Measurements from ENCODE around the gene DRGX. TPM values are rescaled to one million over a fixed set of nuclear protein-coding genes. Genes with fewer than 3 reads are reported as not detected.

The DRGX gene
- total RNA-seq, 1 donor from 2014 or later = not detected

DNA sequence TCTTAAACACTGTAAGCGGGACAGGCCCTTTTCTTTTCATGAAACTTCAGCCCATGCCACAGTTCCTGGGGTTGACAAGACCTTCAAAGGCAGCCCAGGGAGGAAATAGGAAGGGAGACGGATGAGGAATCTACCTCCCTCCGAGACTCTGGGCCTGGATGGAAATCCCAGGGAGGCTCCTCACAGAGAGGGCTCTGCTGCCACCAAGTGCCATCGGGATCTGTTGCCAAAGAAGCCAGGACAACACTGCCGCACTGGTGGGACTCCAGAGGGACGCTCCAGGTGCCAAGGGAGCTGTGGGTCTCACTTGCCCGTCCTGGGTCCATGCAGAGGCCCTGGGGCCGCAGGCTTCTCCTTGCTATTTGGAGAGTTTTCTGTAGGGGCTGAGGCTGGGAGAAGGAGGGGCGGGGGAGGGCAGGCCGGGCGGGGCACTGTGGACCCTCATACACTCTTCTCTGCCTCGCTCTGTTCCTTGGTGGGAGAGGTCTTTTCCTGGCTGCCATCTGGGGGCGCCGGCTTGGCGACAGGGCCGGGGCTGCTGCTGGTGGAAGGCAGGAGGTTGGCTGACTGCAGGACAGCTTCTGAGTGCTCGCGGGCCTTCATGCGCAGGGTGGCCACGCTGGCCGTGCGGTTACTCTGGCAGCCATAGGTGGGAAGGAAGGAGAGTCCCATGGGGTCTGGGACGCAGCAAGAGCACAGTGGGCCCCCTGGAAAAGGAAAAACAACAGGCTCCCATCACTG, 30.0 kb downstream of the DRGX start:
- intact Hi-C loops (cut with DNase I) = no loop called here
- no peak for DNase-seq
- ATAC-seq (ENCODE audit: poor library complexity) = peak; percentile 23

DNA sequence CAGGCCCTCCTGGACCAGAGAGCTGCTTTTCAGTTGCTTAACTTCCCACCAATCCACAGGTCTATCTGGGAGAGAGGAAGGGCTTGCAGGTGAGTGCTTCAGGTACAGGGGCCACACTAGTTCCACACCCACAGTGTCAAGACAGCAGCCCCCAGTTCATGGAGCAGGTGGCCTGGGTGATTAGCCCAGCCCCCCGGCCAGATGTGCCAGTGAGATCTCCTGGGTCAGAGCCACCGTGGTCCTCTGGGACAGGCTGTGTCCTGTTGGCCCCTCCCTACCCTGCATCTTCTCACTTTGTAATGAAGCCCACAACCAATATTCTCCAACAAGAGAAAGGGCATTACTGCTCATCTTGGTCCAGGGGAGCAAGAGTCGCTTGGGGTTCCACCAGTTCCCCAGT, 30.6 kb downstream of the DRGX start:
- DNase-seq (no peak), ATAC-seq (ENCODE audit: poor library complexity) (no peak)
- intact Hi-C loops (cut with DNase I) = no loop called here

DNA sequence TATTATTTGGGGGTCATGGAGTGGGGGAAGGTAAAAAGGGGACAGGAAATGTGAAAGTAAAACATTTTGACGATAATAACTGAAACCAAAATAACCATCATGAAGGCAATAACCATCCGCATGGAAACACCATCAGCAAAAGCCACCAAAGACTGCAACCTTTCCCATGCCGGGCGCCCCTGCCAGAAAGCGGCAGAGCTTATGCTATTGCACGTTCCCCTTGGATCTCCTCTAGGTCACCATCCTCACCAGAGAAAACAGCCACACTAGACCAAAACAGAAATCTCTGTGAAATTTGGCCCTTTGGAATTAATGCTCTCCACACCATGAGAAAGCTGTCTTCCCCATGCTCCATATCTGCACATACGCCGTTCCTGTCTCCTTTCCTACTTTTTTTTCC, 31.1 kb downstream of the DRGX start:
- intact Hi-C loops (cut with DNase I) = no loop called here
- DNase-seq (no peak), ATAC-seq (ENCODE audit: poor library complexity) (no peak)

DNA sequence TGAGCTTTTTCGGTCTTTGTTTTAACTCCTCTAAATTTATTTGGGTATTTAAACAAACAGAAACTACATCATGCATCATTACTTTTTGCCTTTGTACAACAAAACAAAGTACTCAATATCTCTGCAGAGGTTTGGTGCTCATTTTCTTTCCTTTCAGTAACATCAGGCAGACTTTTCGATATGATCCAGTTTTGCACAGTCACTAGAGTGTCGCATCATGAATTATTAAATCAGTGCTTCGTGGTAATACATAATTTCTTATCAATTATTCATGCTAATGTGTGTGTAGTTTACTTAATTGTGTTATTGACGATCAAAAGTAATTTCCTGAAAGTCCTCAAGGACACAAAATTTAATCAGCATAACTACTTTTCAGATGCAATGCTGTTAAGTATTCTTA, 31.8 kb downstream of the DRGX start:
- DNase-seq = no peak
- intact Hi-C loops (cut with DNase I) = no loop called here
- no peak for ATAC-seq (ENCODE audit: poor library complexity)

DNA sequence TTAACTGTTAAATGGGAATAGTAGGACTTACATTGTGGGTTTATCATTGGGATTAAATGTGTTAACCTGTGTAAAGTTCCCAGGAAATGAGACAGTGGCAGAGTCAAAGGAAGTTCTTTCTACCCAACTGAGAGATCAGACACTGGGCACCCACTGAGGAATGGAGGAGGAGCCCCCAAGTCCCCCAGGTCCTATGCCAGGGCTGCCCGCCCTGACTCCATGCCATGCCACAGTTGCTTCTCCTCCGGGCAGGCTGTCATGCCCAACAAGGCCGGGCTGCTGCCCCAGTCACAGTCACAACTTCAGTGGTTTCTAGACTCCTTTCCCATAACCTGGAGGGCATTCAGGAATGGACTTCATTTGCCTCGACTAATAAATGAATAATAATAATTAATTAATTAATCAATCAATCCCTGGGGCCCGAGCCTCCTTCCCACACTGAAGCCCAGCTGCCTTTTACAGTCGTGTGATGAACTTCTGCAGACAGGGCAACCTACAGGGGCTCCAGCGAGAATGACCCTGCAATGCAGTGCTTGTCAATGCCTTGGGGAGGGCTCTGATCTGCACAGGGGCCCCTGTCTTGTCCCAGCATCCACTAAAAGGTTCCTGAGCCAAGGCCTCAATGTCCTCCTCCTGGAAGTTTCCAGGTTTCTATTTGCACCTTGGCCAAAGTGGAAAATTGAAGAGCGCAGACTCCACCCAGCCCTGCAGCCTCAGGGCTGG, 32.4 kb downstream of the DRGX start:
- intact Hi-C loops (cut with DNase I) = no loop called here
- ATAC-seq (ENCODE audit: poor library complexity) (no peak), DNase-seq (no peak)

DNA sequence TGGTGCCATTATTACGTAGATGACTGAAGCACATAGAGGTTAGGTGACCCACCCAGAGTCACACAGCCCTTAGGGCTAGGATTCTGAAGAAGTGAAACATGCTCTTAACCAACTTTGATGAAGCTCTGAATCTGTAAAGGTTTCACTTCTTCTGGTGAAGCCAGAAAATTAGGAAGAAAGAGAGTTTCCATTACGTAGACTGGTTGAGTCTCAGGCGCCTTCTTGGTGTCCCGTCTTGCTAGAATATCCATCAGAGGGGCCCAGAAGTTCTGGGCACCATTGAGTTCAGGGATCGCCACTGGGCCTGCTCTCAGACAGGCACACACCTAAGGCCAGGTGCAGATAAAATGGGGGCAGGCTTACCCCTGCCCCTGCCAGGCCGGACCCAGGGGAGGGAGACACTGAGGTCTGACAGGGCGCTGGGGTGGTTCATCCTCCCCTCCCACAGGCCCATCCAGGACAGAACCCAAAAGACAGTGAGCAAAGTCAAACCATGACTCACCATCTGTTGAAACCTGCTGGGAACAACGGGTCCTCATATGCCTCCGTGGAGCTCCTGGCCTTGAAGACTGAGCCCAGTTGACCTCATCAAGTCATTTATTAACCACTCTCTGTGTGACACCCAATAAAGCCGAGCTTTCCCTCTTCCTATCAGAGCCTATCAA, 33.2 kb downstream of the DRGX start:
- no peak for ATAC-seq (ENCODE audit: poor library complexity)
- intact Hi-C loops (cut with DNase I) = no loop called here
- no peak for DNase-seq

DNA sequence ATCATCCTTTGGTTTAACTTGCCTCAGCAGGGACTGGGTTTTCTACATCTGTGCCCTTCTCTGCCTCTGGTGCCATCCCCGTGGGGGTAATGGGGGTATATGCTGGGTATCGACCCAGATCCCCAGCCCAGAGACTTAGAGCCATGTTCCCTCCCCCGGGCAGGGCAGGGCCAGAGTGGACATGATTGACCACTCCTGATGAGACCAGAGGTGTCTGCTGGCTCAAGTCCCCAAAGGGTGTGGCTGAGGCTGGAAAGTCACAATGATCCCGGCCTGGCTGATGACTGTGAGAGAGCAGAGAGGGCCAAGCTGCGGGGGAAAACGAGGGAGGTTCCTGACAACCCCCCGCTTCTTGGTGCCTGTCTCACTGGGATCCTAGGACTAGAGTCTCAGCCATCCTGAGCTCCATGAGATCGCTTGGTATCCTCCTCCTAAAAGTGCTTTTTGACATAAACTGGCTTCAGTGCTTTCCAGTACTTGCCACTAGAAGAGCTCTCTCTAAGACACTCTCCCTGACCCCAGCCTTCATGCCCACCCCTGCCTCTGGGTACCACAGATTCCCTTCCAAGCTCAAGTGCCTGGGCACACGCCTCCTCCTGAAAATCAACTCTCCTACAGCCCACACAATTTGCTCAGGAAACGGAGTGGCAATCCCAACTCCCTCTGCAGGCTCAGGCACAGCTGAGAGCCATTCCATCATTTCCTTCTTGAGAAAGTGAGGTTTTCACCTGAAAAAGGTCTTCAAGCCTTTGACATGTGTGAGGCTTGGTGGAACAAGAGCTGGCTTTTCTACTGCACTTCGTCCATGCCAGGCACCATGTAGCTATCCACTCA, 33.9 kb downstream of the DRGX start:
- no peak for DNase-seq
- no peak for ATAC-seq (ENCODE audit: poor library complexity)
- intact Hi-C loops (cut with DNase I) = no loop called here

DNA sequence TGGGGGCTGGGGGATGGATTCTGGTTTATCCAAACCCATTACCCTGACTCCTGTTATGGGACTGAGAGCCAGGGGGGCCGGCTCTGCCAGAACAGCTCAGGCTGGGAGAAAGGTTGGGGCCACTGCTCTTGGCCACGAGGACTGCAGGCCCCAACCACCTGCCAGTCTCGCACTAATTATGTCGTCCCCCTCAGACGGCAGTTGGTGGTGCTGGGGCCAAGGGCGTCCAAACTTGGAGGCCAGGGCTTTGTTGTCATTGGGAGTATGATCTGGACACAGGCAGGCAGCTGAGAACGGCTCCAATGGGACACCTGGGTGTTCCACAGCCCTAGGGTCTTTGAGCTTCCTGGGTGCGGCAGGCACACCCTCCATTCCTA, 34.7 kb downstream of the DRGX start:
- intact Hi-C loops (cut with DNase I) = no loop called here
- DNase-seq (no peak), ATAC-seq (ENCODE audit: poor library complexity) (no peak)

DNA sequence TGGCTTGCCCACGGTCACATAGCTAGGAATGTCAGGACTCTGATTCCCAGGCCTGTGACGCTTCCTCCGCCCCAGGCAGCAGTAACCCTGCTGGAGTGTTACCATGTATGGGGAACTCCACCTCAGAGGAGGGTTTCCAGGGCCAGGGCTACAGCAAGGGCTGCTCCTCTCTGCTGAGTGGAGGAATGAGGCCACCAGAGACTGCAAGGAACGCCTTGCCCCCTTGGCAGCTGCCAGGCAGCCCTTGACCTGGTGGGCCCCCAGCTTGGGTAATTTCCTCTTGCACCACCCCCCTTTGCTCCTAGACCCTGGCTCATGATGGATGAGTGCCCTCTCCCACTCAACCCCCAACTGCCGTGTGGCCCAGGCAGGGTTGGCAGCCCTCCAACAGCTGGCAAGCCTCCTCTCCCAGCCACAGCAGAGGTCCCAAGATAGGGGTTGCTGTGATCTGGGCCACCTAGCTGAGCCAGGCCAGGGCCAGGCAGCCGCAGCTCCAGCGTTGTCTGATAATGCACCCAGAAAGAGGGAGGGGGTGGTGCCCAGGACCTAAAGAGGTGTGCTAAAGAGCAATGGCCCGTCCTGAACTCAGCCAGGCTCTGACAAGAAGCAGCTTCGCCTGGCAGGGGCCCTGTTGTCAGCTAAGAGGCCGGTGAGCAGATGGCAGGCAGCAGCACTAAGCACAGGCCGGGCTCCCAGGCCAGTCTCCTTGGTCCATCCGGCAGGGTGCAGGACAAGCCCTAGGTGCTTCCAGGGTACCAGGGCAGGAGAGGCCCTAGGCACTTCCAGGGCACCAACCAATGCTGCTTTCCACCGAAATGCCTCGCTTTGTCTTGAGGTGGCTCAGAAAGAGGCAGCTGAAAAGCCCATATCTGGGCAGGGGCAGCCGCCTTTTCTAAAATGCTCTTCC, 35.4 kb downstream of the DRGX start:
- peak; percentile 81 for DNase-seq
- intact Hi-C loops (cut with DNase I) = no loop called here
- ATAC-seq (ENCODE audit: poor library complexity) = peak; percentile 90

DNA sequence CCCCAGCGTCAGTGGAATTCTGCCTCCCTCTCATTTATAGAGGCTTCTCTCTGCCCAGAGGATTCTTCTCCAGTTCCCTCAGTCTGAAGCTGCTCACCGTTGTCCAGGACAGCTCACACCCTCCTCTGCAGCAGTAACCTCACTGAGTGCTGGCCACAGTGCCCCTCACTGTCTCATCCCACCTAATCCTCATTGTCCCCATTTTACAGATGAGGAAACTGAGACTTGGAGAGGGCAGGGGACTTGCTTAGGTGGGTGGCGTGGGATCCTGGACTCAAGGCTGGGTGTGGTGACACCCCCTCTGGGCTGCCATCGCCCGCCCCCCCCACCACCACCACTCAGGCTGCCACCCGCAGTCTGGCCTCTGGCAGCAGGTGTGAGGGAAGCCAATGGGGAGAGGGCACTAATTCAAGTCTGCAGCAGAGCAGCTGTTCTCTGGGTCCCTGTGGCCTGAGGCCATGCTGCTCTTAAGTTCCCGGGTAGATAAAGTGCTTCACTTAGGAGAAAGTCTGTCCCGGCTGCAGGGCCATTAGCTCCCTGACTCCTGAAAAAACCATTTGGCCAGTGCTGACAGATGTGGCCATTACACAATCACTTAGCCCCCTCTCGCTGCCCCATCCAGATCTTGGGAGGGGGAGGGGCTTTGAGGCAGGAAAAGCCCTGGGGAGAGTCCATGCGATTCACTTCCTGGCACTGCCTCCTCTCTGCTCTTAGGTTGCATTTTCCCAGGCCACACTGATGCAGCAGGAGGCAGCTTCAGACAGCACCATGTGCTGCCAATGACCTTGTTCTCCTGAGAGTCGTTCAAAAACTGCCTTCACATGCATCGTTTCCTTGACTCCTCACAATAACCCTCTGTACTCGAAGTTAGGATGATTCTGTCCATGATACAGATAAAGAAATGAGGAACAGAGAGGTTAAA, 36.3 kb downstream of the DRGX start:
- ATAC-seq (ENCODE audit: poor library complexity) = peak; percentile 54
- intact Hi-C loops (cut with DNase I) = no loop called here
- DNase-seq = peak; percentile 50

DNA sequence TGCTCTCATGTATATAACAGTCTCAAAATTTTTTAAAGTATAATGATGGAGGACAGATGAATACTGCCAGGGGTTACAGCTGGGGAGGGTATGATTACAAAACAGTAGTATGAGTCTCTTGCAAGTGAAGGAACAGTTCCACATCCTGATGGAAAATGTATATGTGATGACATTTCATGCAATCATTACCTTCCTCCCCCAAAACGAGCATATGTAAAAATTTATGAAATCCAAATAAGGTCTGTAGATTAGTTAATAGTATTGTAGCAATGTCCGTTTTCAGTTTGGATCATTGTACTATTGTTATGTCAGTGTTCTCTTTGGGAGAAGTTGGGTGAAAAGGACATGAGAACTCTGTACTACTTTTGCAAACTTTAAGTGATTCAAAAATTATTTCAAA, 38.0 kb downstream of the DRGX start:
- ATAC-seq (ENCODE audit: poor library complexity) (no peak), DNase-seq (no peak)
- intact Hi-C loops (cut with DNase I) = no loop called here

DNA sequence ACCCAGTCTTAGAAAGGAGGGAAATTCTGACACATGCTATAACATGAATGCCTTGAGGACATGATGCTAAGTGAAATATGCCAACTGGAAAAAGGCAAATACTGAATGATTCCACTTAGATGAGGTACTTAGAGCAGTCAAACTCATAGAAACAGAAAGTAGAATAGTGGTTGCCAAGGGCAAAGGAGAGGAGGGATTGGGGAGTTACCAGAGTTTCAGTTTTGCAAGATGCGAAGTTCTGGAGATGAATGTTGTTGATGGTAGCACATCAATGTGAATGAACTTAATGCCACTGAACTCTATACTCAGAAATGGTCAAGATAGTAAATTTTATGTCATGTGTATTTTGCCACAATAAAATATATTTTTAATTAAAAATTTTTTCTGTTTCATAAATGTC, 38.9 kb downstream of the DRGX start:
- DNase-seq (no peak), ATAC-seq (ENCODE audit: poor library complexity) (no peak)
- intact Hi-C loops (cut with DNase I) = no loop called here

DNA sequence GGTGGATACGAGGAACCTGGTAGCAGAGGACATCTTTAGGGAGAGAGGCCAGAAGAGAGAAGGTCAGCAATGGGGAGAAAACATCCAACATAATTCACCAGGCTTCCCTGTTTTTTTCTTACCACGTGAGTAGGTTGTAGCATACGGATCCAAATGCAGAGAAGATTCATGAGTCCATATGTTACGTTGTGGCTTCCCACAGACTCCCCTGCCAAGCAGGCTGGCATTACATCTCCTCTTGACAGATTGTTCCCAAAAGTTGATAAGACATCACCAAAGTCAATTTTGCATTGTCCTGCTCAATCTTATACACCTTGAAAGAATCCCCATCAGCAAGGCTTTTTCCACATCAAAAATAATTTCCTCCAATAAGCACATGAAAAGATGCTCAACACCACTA, 39.7 kb downstream of the DRGX start:
- no peak for ATAC-seq (ENCODE audit: poor library complexity)
- DNase-seq = no peak
- intact Hi-C loops (cut with DNase I) = no loop called here

DNA sequence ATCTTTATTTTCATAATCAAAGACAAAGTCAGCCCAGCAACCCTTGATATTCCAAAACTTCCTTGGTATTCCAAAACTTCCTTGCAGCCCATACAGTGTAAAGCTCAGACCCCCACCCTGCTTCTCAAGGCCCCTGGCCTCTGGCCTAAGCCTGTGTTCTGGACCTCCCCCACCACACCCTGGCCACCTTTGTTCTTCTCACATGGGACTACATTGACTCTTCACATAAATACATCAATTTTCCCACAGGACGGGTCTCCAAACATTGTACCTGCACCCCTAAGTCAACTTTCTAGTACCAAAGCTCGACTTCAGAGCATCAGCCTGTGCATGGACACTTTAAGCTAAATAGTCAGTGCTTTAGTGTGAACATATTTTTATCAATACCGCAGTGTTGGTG, 40.7 kb downstream of the DRGX start:
- DNase-seq = no peak
- intact Hi-C loops (cut with DNase I) = no loop called here

DNA sequence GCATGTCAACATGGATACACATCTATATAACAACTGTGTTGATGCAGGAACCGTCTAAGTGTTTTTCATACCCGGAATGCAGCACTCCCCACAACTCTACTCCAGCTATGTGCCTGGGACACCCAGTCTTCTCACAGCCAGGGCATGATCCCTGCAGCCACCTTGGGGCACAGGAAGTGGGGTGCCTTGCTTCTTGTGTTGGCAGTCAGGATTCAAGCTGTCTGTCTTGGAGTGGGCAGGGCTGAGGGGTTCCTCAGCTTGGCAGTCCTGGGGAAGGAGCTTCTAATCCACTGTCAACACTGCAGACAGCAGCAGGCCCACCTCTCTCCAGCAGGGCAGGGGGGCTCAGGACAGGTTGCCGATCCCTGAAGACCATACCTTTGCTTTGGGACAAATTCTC, 41.3 kb downstream of the DRGX start:
- intact Hi-C loops (cut with DNase I) = no loop called here
- ATAC-seq (ENCODE audit: poor library complexity) (no peak), DNase-seq (no peak)

More for the DNA sequence above, 40.7 kb downstream of the DRGX start:
- ATAC-seq (ENCODE audit: poor library complexity) = no peak

DNA sequence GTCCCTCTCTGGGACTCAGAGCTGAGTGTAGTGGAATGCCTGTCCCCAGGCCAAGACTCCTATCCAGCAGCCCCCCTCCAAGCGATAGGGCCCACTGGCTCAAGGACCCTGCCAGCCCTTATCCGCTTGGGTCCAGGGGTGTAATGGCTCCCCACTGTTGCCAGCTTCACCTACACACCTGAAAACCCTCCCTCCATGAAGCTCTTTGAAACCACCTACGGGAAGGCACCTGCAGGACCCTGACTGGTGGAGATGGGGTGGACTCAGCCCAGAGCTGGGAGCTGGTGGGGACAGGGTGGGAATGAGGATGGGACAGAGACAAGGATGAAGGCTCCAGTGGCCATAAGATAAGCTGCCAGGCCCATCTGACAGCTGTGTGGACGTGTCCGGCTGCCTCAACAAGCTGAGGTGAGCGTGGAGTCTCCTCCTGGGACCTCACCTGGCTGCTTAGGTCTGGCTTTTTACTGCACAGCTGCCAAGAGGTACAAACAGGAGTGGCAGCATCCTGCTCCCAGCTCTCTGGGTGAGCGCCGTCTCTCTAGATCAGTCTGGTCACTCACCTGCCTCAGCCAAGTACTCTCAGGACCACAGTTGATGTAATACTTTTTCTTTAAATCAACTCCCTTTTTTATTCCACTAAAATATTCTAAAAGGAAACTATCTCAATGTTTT, 41.9 kb downstream of the DRGX start:
- intact Hi-C loops (cut with DNase I) = no loop called here
- DNase-seq (no peak), ATAC-seq (ENCODE audit: poor library complexity) (no peak)

All from Right ventricle myocardium superior (tissue), 1 donor.